SK-MEL-5 (cell line): ENCODE results near the gene PTPN7. TPM values are rescaled to one million over a fixed set of nuclear protein-coding genes. Genes with fewer than 3 reads are reported as not detected.

Experiments
- DNase-seq: peaks from one replicate; pipeline ENCODE4 v3.0.0-alpha.2; 2016; ENCODE audit warnings: low read depth, low spot score
- in situ Hi-C: cut with HindIII; loops from 2 replicates; pipeline ENCODE4 v1.10.0; 2016; ENCODE audit warnings: low sequenced_read_pairs, high pct_unique_total_duplicates, low pct_unique_long_range_greater_than_20kb
- total RNA-seq: library from RNA; depleted of rRNA; stranded (reverse); fragments of >200 nt; shearing (Covaris generic); gene quantifications from 2 replicates; pipeline ENCODE4 v1.2.3, GENCODE V29; 2014

PTPN7 gene
- total RNA-seq, 1 experiment from 2014 or later, result not detected

- DNase-seq, result no peak
- in situ Hi-C loops, result no loop called here
Measured at GRCh38 chr1:202161151-202162046, 997 bp upstream of the PTPN7 start.

DNA sequence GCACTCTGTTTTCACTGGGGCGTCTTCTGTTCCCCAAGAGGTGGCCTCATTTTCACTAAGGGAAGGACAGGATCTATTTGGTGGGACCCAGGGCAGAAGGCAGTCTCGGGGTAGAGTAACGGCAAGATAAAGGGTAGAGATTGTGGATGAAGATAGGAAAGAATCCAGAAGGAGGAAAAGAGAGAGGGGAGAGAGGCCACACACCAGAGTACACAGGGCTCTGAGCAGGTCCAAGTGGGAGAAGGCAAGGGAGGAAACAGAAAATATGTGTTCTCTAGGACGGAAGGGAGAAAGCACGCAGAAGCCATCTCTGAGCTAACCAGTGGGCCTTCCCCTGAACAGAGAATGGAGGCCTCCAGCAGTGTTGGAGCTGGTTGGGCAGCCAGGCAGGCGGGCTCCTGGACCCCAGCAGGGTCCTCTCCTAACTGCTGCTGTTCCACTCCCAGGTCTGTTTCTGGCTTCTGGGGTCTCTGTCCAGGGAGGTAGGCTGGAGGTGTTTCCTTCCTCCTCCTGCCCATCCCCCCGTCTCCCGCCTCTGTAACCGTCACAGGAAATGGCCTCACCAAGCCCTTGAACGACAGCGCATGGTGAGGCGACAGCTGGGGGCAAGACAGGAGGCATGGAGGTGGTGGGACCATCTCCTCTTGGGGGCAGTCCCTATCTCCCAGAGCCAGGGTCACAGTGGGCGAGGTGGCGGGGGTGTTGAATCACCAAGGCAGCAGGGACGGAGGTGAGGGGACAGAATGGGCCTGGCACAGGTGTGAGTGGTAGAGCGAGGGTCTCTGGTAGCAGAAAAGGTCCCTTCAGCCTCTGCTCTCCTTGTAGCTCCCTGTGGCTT lies 649 bp downstream of the PTPN7 start:
- in situ Hi-C loops, result no loop called here
- no peak for DNase-seq

DNA sequence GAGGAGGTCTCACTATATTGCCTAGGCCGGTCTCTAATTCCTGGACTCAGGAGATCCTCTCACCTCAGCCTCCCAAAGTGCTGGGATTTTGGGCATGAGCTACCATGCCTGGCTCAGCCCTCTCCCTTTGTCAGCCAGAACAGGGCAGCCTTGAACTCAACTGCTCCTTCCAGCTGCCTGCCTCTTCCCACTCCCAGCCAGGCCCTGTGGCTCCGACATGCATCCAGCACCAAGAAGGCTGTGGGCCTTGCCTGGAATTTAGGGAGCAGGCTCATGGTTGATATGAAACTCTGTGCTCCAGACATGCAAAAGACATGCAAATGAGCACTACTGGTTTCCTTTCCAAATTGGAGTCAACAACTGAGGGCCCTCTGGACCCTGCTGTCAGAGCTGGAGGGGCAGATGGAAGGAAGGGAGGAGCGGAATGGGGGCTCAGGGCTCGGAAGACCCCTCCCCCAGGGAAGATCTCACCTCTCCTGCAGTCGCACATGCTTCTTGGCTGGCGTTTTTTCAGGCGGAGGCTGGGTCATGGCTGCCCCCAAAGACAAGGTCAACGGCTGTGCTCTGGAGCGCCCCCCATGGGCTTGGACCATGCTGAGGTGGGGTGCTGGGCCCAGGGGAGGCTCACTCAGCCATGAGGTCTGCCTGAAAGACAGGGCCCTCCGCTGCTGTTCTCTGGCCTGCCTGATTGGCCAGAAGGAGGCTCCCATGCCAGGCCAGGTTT lies 1.4 kb downstream of the PTPN7 start:
- in situ Hi-C loops, result no loop called here
- DNase-seq, result no peak

DNA sequence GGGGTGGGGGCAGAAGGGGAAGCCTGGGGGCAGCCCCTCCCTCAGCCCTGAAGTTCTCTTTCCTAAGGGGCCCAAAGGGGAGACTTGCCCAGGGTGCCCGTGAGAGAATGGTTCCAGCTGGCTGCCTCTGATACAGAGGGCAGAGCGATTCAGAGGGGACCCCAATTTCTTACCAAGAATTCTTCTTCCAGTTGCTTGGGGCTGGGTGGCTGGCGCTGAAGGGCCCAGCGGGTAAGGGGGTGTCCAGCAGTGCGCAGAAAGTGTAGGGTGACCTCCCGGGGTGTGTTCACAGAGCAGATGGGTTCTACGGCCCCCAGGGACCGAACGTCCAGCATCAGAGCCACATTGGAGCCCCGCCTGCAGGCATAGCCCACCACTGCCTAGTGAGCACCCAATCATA lies 2.5 kb downstream of the PTPN7 start:
- in situ Hi-C loops, result no loop called here
- DNase-seq, result no peak

GRCh38 chr1:202156590-202156989 lies 3.8 kb downstream of the PTPN7 start:
- in situ Hi-C loops, result no loop called here
- no peak for DNase-seq

DNA sequence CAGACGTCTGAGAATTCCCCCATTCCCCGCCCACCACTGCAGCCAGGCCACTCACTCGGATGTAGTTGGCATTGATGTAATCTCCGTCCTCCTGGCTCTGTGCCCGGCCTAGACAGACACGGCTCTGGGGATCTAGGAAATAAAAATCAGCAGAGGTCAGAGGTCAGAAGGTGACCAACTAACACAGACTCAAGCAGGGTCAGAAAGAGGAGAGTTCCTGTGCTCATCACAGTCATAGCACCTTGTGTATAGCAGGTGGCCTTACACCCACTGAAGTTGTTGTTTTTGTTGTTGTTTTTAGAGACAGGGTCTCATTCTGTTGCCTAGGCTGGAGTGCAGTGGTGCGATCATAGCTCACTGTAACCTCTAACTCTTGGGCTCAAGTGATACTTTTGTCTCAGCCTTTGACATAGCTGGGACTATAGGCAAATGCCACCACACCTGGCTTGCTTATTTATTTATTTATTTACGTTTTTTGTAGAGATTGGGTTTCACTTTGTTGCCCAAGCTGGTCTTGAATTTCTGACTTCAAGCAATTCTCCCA lies 4.9 kb downstream of the PTPN7 start:
- DNase-seq, result peak; percentile 32
- in situ Hi-C loops, result no loop called here

- peak; percentile 82 for DNase-seq
Measured at GRCh38 chr1:202154766-202155477, 5.5 kb downstream of the PTPN7 start.

GRCh38 chr1:202154148-202154765 lies 6.1 kb downstream of the PTPN7 start:
- no peak for DNase-seq
- in situ Hi-C loops, result no loop called here

More at GRCh38 chr1:202154766-202155477, 5.5 kb downstream of the PTPN7 start:
- in situ Hi-C loops, result no loop called here

DNA sequence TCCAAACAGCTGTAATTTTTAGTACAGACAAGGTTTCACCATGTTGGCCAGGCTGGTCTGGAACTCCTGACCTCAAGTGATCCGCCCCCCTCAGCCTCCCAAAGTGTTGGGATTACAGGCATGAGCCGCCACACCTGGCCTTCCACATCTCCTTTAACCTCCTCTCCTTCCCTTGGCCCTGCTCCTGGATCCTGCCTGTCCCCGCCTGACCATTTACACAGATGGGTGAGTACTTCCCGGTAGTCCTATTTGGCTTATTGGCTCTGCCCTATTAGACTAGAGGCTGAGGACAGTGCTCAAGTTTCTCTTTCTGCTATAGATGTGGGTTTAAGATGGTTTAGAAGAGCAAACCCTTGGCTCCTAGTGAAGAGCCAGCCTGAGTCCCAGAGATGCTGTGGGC lies 7.1 kb downstream of the PTPN7 start:
- DNase-seq, result no peak
- in situ Hi-C loops, result no loop called here

DNA sequence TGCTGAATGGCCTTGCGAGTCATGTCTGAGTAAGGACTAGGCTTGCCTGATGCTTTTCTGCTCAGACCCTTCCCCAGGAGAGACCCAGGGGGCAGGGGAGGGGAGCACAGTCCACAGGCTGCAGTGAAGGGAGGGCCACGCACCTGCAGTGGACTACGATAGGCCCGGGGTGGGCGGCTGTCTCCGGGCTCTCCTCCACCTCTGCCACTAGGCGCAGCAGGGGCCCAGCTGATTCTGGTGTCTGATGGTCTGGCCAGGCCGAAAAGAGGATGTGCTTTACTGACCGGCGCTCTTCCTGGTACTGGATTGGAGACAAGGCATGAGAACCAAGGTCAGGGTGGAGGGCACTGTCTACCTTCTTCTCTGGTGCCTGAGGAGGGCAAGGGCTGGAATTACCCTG lies 8.0 kb downstream of the PTPN7 start:
- in situ Hi-C loops, result no loop called here
- DNase-seq, result no peak

- in situ Hi-C loops, result no loop called here
- no peak for DNase-seq
Measured at GRCh38 chr1:202151045-202151444, 9.4 kb downstream of the PTPN7 start.

GRCh38 chr1:202150602-202151001 lies 9.8 kb downstream of the PTPN7 start:
- no peak for DNase-seq
- in situ Hi-C loops, result no loop called here

DNA sequence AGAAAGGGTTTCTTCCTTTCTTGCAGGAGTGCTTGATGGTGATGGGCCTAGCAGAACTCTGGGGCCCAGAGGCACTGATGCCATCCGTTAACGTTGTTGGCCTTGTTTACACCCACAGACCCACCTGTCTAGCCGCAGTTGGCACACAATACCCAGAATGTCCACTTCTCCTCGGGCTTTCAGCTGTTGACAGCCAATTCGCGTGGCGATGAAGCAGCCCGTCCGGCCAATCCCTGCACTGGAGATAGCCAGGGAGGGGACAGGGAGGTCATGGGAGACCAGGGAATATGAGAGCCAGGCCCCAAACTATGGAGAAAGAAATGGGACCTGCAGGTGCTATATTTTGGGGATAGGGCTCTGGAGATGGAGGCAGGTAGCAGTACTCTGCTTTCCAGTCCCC lies 10.2 kb downstream of the PTPN7 start:
- in situ Hi-C loops, result no loop called here
- DNase-seq, result no peak

DNA sequence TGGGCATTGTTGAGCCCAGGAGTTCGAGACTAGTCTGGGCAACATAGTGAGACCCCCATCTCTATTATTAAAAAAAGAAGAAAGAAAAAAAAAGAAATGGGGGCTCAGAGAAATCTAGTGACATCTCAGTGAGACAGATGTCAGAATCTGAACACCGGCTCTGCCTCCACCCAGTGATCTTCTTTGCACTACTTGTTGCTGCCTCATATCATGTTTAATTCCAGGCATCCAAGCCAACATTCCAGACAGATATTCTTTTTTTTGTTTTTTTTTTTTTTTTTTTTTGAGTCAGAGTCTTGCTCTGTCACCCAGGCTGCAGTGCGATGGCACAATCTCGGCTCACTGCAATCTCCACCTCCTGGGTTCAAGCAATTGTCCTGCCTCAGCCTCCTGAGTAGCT lies 10.8 kb downstream of the PTPN7 start:
- no peak for DNase-seq
- in situ Hi-C loops, result no loop called here

GRCh38 chr1:202148391-202148790 lies 12.0 kb downstream of the PTPN7 start:
- DNase-seq, result no peak
- in situ Hi-C loops, result no loop called here

GRCh38 chr1:202146993-202147392 lies 13.4 kb downstream of the PTPN7 start:
- no peak for DNase-seq
- in situ Hi-C loops, result no loop called here

DNA sequence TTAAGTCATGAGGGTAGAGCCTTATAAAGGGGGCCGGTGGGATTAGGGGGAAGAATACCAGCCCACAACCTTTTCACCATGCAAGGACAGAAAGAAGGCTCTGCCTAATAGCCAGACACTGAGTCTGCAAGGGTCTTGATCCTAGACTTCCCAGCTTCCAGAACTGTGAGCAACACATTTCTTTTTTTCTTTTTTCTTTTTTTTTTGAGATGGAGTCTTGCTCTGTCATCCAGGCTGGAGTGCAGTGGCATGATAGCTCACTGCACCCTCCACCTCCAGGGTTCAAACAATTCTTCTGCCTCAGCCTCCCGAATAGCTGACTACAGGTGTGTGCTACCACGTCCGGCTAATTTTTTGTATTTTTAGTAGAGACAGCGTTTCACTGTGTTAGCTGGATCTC lies 14.1 kb downstream of the PTPN7 start:
- no peak for DNase-seq
- in situ Hi-C loops, result no loop called here
